Right renal pelvis (tissue), 4 donors: ENCODE data around the gene GNAT3. TPM values are rescaled to one million over a fixed set of nuclear protein-coding genes. Genes with fewer than 3 reads are reported as not detected.

ENCODE experiments used
- DNase-seq, 4 donors: peaks; one replicate each; pipeline ENCODE4 v3.0.0-alpha.2; 2013; ENCODE audit warnings: low read depth in 4 of 4, low spot score in 3 of 4, missing footprints in 1 of 4
- polyA plus RNA-seq, 4 donors: library from polyadenylated mRNA; unstranded; fragments of 120-200 nt; gene quantifications; one replicate each; pipeline ENCODE4 v1.2.1, GENCODE V29; 2013; ENCODE audit not compliant: insufficient read length in 4 of 4

GNAT3 gene
- polyA plus RNA-seq, result not detected

DNA sequence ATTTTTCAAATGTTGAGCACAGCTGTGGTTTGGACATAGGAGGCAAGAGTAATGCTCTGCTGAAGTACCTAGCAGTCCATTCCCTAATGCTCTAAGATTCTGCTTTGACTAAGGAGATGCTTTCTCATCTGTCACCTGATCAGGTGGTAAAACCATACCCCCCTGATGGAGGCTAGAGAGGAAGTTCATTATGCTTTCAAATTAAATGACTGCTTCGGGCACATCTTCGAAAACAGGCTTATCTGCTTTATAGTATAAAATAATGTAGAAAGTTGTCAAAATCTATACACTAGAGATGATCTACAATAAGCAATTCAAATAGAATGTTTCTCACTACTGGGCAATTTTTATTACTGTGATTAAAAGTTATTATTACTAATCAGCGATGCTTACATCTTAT is at the start of gene GNAT3:
Gene GNAT3 (minus strand): TSS at position 101 of the 400 bp plus-strand sequence. CDS start 138 bp downstream, outside the sequence.
- DNase-seq, result no peak

DNA sequence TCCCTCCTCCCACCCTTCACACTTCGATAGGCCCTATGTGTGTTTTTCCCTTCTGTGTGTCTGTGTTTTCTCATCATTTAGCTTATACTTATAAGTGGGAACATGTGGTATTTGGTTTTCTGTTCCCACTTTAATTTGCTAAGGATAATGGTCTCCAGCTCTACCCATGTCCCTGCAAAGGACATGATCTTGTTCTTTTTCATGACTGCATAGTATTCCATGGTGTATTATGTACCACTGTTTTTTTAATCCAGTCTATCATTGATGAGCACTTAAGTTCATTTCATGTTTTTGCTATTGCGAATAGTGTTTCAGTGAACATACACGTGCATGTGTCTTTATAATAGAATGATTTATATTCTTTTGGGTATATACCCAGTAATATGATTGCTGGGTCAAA is 46.3 kb upstream of the GNAT3 start:
- no peak for DNase-seq

DNA sequence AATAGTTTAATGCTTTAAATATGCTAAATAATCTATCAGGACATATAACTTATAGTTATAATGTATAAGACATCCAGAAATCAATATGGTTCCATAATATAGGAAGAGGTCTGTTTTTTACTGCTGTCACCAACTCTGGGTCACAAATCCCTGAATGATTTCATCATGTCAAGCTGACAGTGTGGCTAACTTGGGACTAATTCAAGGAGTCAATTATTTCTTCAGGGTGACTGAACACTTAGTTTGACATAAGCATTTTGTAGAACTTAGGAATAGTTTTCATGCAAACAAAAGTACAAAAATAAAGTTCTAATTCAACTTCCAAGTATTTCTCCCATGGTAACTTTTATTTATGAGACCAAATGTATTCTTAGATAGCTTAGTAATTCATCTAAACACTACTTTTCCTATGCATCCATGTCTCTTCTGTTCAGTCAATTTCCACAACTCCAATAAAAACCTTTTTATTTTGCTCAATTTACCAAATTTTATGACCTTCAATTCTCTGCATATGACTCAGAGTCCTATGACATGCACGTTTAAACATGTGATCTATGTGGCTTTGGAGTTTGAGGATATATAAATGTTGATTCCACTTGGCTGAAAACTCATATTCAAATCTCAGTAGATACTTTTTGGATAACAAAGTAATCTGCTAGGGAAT is 40.3 kb upstream of the GNAT3 start:
- no peak for DNase-seq

DNA sequence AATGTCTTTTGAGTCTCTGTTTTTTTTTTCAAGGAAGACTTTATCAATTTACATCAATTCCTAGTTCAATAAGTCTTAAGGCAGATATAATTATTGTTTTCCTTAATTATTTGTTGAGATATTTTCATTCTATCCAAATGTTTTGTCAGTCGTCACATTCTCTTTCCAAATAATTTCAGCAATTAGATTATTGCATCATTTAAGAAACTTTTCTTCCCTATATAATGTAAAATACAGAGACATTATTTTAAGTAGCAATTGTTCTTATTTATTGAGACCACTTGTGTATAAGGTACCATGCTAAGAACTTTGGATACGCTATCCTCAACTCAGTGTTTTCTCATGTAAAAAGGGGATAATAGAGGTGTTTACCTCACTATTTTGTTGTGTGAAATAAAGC is 38.1 kb upstream of the GNAT3 start:
- DNase-seq, result no peak

DNA sequence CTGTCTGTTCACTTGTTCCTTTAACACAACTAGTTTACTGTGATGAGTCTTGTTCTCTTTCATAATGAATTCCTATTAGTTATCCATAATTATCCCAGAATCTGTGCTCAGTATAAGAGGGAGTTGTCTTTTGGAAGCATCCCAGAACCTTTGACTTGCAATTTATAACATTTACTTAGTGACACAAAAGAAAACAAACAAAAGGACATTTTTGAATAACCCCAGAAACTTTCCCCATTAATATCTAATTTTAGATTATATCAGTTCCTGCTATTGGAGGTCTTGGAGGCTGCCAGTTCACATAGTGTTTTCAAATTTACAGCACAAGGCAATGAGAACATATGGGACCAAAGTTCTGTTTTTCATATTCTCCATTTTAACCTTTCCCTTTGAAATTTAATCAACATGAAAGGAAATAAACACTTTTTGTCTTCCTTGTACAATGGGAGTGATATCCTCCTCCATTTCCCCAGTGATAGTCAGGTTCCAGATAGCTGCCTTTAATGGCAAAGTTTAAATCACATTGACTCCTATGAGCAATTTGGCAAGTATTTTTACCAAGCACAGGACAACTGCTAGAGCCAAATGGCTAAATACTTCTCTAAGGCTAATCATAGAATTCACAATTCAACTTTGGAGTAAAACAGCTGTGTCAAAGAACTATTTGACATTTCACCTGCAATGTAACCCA is 37.1 kb upstream of the GNAT3 start:
- DNase-seq, result no peak

DNA sequence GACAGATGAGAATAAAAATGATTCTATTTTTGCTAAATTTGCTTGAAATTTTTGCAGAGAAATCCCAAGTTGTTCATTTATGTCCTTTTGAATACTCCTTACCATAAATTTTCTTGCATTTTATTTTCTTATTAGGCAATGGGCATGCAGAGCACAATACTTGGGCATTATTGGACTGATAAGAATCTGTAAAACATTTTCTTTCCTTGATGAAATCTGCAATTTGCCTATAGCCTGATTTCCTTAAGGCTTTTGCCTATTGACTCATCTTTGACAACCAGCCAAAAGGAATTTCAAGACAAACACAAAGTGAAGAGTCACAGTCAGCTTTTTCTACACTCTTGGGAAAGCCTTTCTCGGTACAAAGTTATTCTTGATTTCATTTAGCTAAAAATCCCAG is 30.5 kb upstream of the GNAT3 start:
- no peak for DNase-seq

DNA sequence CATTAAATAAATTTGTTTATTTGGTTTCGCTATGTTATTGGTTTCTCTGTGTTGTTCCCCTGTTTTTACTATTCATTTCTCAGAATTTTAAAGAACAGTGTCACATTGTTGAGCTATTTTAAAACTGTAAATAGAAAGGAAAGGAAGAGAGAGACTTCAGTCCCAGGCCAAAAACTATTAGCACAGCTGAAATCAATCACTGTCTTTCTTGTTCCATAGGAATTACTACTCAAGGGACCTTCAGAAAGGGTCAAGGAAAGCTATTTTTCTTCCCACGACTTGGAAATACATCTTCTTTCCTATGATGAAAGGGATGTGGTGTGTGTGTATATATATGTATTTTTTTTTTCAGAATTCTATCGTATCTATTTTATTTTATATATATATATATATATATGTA is 29.0 kb upstream of the GNAT3 start:
- DNase-seq, result peak in 1 of 4 donors; percentile 24

DNA sequence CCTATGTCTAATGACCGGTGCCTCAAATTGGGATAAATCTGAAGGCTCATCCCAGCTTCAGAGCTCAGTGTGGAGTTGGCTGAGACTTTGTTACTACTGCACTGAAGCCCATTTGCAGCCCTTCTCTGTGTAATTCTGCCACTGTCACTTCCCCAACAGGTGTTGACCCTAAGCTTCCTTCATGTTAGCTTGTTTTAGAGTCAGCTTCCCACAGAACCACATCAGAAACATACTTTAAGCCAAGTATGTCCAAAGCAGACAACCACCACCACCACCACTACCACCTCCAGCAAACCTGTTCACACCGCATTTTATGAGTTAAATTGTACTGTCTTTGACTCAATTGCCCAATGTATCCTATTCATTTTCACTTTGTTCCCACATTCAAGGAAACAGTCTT is 25.2 kb upstream of the GNAT3 start:
- no peak for DNase-seq

DNA sequence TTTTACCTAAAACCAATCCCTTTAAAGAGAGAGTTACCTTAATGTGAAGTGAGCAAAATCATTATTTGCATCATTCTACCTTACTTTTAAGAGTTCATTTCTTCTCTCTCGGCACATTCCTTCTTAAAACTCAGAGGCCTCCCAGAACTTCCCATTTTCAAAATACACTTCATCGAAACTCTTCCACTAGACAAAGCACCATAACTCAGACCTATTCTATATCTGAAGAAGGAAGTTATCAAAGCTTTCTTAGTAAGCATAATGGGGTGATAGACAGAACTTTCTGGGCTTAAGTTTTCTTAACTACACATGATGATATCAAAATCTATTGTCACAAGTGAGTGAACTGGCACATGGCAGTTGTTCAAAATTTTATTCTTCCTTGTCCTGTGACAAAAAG is 24.6 kb upstream of the GNAT3 start:
- DNase-seq, result no peak

DNA sequence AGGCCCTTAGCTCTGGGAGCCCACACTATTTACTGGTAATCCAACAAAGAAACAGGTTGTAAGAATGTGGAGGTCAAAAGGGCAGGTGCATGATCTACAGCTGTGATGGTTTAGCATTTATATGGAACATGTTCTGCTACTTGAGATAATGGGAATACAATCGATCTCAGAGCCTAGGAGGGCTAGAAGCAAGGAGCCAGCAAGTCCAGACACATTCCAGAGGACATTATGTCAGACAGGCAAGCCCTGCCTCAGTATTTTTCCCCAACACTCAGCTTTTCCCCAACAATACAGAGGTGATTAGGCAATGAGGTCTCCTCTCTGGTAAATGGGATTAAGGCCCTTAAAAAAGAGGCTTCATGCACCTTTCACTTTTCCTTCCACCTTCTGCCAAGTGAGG is 21.4 kb upstream of the GNAT3 start:
- DNase-seq, result no peak

DNA sequence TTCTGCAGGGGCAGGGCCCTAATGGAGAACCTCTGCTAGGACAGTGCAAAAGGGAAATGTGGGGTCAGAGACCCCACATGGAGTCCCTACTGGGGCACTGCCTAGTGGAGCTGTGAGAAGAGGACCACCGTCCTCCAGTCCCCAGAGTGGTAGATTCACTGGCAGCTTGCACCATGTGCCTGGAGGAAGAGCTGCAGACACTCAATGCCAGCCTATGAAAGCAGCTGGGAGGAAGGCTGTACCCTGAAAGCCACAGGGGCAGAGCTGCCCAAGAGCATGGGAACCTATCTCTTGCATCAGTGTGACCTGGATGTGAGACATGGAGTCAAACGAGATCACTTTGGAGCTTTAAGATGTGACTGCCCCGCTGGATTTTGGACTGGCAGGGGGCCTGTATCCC is 20.3 kb upstream of the GNAT3 start:
- DNase-seq, result no peak

DNA sequence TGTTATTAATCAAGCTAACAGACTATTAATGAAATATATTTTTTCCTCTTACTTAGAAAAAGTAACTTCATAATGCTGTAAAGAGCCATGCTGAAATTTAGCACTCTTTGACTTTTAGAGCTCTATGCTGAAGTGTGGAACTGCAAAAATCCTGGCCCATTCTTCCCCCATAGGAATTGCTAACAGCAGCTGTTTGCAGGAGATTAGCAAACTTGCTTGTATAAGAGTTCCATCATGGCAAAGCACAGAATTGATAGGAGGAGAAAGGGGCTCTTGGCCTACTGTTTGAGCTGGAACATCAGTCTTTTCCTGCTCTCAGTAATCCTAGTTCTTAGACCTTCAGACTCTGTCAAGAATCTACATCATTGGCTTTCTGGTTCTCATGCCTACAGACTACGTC is 18.3 kb upstream of the GNAT3 start:
- DNase-seq, result no peak

DNA sequence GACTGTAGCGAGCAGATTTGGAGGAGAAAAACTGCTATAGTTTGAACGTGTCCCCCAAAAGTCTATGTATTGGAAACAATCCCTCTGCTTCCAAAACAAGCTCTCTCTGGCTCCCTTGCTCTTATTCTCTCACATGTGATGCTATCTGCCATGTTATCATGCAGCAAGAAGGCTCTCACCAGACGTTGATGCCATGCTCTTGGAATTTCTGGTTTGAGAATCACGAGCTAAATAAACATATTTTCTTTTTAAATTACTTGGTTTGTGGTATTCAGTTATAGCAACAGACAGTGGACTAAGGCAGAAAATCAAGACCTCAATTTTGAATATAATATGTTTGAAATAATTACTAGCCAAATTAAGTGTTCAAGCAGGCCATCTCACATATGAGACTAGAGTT is 17.5 kb upstream of the GNAT3 start:
- DNase-seq, result no peak

DNA sequence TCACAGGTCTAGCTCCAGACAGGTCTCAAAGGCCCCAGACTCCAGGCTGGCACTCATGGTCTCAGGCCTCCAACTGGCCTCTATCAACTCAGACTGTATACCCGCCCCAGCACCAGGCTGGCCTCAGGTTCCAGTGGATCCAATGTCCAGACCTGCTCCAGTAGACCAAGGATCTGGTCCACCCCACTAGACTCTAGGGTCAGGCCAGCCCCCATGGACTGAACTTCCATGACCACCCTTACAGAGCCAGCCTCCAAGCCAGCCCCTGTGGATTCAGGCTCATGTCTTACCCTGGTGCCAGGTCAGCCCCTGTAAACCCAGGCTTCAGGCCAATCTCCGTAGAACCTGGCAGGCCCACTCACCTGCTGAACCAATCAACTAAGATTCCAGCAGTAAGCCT is 16.8 kb upstream of the GNAT3 start:
- DNase-seq, result no peak

DNA sequence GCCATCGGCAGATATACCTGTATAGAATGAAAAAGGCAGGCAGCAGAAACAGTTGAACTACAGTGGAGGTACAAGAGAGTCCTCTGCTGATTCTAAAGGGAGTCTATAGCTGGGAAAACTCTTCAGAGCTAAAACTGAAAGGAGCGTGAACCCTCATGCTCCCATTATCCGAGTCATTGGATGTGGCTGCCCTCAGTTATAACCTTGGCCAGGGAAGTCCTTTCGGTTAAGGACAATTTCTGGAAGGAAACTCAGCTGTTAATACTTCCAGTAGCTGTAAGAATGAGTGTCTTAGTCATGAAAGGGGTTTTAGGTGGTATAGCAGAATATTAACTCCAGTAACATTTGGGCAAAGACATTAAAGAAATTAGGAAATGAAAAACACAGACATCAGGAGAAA is 14.6 kb upstream of the GNAT3 start:
- no peak for DNase-seq

DNA sequence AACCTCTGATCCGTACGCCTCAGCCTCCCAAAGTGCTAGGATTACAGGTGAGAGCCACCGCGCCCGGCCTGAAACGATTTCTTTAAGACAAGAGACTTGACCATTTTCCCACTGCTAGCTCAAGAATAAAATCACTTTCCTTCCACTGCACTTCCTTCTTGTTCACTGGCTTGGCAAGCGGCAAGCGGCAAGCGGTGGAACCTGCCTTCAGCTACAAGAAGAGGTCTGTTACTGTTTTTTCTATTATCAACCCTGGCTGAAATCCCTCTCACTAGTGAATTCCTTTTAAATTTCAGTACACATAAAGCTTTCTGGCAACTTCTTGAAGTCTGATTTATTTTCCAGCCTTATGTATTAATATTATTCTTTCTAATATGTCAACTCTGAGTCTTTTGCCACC is 12.8 kb upstream of the GNAT3 start:
- DNase-seq, result no peak

DNA sequence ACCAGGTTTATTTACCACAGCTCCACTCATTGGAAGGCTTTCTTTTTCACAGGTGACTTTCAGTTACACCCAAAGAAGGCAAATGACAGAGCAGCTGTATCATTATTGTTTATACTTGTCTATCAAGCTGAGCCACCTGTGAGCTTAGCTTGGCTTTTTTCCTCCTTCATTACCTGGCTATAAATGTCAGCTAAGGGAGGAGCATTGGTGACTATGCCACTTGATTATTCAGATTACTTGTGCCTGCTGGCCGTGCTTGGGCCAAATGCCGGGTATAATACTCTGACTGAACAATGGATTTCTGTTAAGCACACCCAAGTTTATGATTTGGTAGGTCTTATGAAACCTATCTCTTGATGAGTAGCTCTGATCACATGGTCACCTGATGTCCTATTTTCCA is 9.9 kb upstream of the GNAT3 start:
- DNase-seq, result no peak

DNA sequence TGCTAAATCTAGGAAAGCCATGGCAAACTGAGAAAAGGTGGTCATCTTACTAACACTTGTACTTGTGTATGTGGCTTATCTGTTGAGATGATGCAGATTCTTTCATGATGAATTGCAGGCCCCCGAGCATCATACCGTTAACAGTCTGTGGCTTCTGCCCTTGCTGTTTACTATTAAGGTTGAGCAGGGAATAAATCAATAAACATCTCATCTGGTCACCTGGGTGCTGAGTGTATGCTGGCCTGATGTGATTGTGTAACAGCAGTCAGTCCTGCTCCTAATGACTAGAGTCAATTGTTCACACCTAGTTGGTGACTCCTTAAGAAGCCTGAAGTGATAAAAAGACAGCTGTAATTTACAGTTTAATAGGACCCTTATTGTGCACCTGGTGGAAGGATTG is 8.3 kb upstream of the GNAT3 start:
- DNase-seq, result no peak

DNA sequence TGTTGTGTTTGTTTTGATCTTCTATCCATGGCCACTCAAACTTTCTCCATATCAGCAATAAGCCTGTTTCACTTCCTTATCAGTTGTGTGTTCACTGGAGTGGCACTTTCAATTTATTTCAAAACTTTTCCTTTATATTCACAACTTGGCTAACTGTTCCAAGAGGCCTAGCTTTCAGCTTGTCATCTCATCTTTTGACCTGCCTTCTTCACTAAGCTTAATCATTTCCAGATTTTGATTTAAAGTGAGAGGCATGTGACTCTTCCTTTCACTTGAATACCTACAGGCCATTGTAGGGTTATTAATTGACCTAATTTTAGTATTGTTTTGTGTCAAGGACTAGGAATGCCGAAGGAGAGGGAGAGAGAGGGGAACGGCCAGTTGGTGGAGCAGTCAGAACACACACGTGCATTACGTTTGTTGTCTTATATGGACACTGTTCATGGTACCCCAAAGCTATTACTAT is 5.5 kb upstream of the GNAT3 start:
- no peak for DNase-seq

DNA sequence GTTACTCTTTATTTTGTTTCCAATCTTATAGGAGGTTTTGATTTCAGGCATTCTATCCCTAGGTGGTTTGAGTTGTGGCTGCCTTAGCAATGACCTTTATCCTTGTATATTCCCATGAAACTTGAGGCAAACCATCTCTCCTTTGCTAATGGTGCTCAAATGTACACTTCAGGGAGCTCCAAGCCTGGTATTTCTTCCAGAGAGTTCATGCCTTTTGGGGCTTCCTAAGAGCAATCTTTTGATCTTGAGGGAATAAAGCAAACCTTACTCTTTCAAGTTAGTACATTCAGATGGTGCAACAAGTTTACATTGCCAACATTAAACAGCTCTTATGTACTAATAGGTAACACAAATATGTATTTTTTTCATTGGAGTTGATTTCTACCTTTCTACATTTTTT is 3.4 kb upstream of the GNAT3 start:
- no peak for DNase-seq

DNA sequence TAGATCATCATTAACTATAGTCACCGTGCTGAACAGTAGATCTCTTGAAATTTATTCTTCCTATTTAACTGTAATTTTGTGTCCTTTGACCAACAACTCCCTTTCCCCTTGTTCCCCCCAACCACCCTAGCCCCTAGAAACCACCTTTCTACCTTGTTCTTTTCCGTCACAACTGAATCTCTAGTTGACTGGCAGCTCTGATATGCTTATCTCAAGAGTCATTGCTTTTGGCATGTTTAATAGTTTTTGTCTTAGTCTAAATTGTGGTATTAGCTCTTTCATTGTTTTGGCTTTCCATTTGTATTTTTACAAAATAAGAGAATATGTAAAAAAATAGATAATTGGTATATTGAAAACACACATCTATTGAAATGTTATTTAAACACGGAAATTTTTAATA is 1.8 kb downstream of the GNAT3 start:
- no peak for DNase-seq

DNA sequence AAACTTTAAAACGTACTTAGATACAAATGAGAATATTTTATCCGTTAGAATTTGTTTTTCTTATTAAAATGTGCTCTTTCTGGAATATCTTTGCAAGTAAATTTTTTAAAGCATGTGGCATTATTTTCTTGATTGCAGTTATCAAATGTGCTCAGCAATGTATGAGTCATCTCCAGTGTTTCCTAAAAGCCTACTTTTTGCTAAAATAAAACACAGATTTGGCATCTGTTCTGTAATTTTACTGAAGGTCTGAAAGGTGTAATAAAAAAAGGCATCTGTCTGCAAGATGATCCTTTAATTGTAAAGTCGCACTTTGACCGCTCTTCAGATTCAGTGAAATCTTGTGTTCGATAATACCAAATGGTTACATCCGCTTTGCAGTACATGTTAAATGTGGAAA is 3.4 kb downstream of the GNAT3 start:
- no peak for DNase-seq
